Testis (tissue), 3 donors: ENCODE results near the gene YLPM1. TPM values are rescaled to one million over a fixed set of nuclear protein-coding genes. Genes with fewer than 3 reads are reported as not detected.

ENCODE experiments used
- DNase-seq: peaks from one replicate; pipeline ENCODE4 v3.0.0-alpha.2; 2019
- H3K27ac ChIP-seq, 2 donors: fragments of 200-600 bp; sonication (generic); one replicate each; pipeline ENCODE4 v1.5.1; 2019
- H3K27me3 ChIP-seq: fragments of 200-600 bp; sonication (generic); one replicate; pipeline ENCODE4 v1.5.1; 2019
- H3K36me3 ChIP-seq: fragments of 200-600 bp; sonication (generic); one replicate; pipeline ENCODE4 v1.5.1; 2017; ENCODE audit warnings: low read depth; ENCODE audit errors: missing control alignments
- H3K4me1 ChIP-seq: fragments of 200-600 bp; sonication (generic); one replicate; pipeline ENCODE4 v1.5.1; 2019
- H3K4me3 ChIP-seq, 2 donors: fragments of 200-600 bp; sonication (generic); one replicate each; pipeline ENCODE4 v1.5.1; 2017 to 2019
- H3K9me3 ChIP-seq: fragments of 200-600 bp; sonication (generic); one replicate; pipeline ENCODE4 v1.5.1; 2017
- CTCF ChIP-seq, 3 experiments: fragments of 450-650 bp in 2 of 3; fragments of 200-600 bp in 1 of 3; sonication (generic) in 1 of 3; IDR thresholded peaks; one replicate each; pipeline ENCODE4 v1.5.1; 2016 to 2019; ENCODE audit warnings: antibody characterized with exemption in 3 of 3, mild to moderate bottlenecking in 2 of 3, moderate library complexity in 1 of 3
- POLR2A ChIP-seq: fragments of 450-650 bp; IDR thresholded peaks from one replicate; pipeline ENCODE4 v1.6.1; 2017; ENCODE audit warnings: antibody characterized with exemption, mild to moderate bottlenecking, moderate library complexity
- WGBS, 2 donors: methylation state at CpG; one replicate each; pipeline ENCODE4 v1.1.5; 2018; 5-methylcytosine and 5-hydroxymethylcytosine counted together
- intact Hi-C: fragments of 100-400 bp; cut with DNase I; formaldehyde crosslinking; loops from one replicate; pipeline ENCODE4 v1.15.1; 2023; ENCODE audit warnings: low total_unique reads
- polyA plus RNA-seq: library from polyadenylated mRNA; stranded (reverse); fragments of 350-450 nt; fragmentation: Illumina TruSeq; extraction: RNeasy Lipid Tissue Mini Kit (QIAGEN cat#74804); gene quantifications from one replicate; pipeline ENCODE4 v1.2.3, GENCODE V29; 2014; ENCODE audit warnings: low read depth, low replicate concordance; ENCODE audit not compliant: insufficient read depth
- total RNA-seq, 2 donors: library from RNA; depleted of rRNA; stranded (reverse); fragments of >200 nt; gene quantifications; one replicate each; pipeline ENCODE4 v1.2.3, GENCODE V29; 2016

YLPM1 gene
- total and polyA plus RNA-seq, 3 donors from 2014 or later = 83.2 to 124 (median 99.9) TPM

DNA sequence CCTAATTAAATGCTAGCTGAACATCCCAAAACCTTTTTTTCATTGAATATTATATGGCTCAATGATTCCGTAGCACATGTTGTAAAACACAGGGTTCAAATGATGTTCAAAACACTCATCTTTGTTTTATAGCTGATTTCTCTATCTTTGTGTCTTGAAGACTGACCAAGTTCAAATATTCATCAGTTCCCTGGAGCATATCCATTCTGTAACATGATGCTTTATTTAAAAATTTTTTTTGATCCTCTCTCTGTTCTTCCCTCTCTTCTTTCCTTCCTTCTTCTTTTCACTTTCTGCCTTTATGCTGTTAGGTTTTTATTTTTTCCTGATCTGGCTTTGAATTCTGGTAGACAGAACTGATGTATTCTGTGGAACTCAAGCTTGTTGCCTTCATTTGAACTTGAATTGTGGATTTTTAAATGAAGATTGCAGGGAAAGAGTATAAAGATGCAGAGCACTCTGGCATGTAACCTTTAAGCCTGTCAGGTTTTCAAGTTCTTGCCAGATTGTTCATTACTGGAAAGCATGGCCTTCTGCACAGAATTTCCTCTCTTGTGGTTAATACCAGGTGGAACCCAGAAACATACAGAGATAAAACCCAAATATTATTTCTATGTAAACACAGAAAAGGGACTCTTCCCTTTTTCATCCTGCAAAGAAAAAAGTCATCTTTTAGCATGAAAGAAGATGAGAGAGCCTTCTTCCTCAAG lies 73.3 kb downstream of the YLPM1 start:
- Histone ChIP-seq H3K27ac (no peak overlapping the region), H3K4me3 (no peak overlapping the region), H3K36me3 (no peaks in the 10 kb centered on the region), H3K4me1 (peaks cover 4% of the 10 kb centered on the region), H3K27me3 (no peaks in the 10 kb centered on the region), H3K9me3 (no peaks in the 10 kb centered on the region)
- no peak for DNase-seq
- TF ChIP-seq POLR2A = no peak
- no peak for TF ChIP-seq CTCF (IDR thresholded peaks at IDR 0.05)
- intact Hi-C loops = no loop called here
- WGBS, 2 donors = 72 to 81% methylated on average over 1 of the region's 1 CpG

DNA sequence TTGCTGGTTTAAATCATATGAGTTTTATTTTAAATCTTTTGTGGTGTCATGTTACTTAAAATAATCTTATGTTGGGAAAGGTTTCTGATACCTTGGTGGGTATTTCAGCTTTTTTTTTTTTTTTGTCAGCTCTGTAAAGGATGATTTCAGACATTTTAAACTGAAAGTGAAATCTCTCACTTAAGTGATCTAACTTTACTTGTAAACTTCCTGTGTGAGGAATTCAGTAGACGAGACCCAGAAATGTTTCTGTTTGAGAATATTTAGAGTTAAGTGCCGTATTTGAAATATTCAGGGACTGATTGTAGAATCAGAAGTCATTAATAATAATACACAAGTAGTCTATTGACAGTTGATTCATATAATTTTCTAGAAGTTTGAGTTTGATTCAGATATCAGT lies 75.0 kb downstream of the YLPM1 start:
- DNase-seq = no peak
- no peaks in the 10 kb centered on the region for H3K27me3 ChIP-seq
- intact Hi-C loops = no loop called here
- TF ChIP-seq POLR2A = no peak
- TF ChIP-seq CTCF (IDR thresholded peaks at IDR 0.05) = no peak
- H3K36me3 ChIP-seq = no peaks in the 10 kb centered on the region
- 44 to 54% methylated on average over 2 of the region's 2 CpGs for WGBS, 2 donors
- H3K9me3 ChIP-seq = no peaks in the 10 kb centered on the region
- H3K4me3 ChIP-seq = no peak overlapping the region
- H3K4me1 ChIP-seq = peaks cover 4% of the 10 kb centered on the region
- peak overlapping the region in 1 of 2 donors; percentile 61 for H3K27ac ChIP-seq

DNA sequence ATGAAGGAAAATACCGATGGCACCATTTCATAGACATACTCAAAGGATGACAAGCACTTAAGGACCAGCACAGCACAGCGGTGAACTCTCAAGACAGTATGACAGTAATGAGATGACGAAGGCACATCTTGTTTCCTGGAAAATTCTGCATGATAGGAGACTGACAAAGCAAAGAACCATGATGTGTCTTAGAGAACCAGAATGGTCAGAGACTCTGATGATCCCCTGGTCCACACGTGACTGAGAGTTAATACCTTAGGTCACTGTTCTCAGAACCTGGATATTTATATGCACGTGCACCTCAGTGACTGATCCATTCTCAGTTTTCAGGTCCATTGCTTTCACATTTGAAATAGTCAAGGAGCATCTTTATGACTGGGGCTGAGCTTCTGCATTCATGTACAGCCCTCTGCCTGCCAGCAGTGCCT lies 77.5 kb downstream of the YLPM1 start:
- WGBS, 2 donors = 90 to 94% methylated on average over 5 of the region's 5 CpGs
- Histone ChIP-seq H3K4me1 (peaks cover 4% of the 10 kb centered on the region), H3K9me3 (no peaks in the 10 kb centered on the region), H3K36me3 (no peaks in the 10 kb centered on the region), H3K27me3 (no peaks in the 10 kb centered on the region), H3K4me3 (no peak overlapping the region), H3K27ac (no peak overlapping the region)
- TF ChIP-seq POLR2A (no peak), CTCF (IDR thresholded peaks at IDR 0.05) (no peak)
- DNase-seq = no peak
- intact Hi-C loops = no loop called here

- no peak for TF ChIP-seq POLR2A
- no peak for TF ChIP-seq CTCF (IDR thresholded peaks at IDR 0.05)
- no peak for DNase-seq
- intact Hi-C loops = no loop called here
- Histone ChIP-seq H3K4me1 (peaks cover 4% of the 10 kb centered on the region), H3K9me3 (no peaks in the 10 kb centered on the region), H3K36me3 (no peaks in the 10 kb centered on the region), H3K4me3 (no peak overlapping the region), H3K27me3 (no peaks in the 10 kb centered on the region), H3K27ac (no peak overlapping the region)
- WGBS, 2 donors = 90 to 95% methylated on average over 4 of the region's 4 CpGs
Observed at GRCh38 chr14:74841230-74842207, 78.4 kb downstream of the YLPM1 start.
